HL-60 (cell line): ENCODE data around the gene CHRNA4.

Experiments used
- CTCF ChIP-seq: IDR thresholded peaks from one replicate; pipeline ENCODE4 v1.5.1; 2011; ENCODE audit warnings: low read length, control low read depth, inconsistent platforms; ENCODE audit not compliant: insufficient read depth
- GABPA ChIP-seq: IDR thresholded peaks from 2 replicates; pipeline ENCODE4 v1.6.1; 2012; ENCODE audit warnings: low read depth
- POLR2AphosphoS5 ChIP-seq: IDR thresholded peaks from 2 replicates; pipeline ENCODE4 v1.6.1; 2012; ENCODE audit warnings: low read depth
- REST ChIP-seq: IDR thresholded peaks from 2 replicates; pipeline ENCODE4 v1.6.1; 2012; ENCODE audit warnings: low read depth; ENCODE audit not compliant: insufficient replicate concordance

- TF ChIP-seq REST (no peak), CTCF (no peak), POLR2AphosphoS5 (no peak), GABPA (no peak)
Measured at GRCh38 chr20:63364801-63365585, 3.8 kb upstream of the CHRNA4 start.
